SW 1271 (cell line): Measurements from ENCODE around the gene IL20RB.
"Not testable (repeated sequence)": the region's sequence is repeated elsewhere in the genome, so short reads cannot be mapped to it uniquely, and the experiment has no call there.

Experiments
- DNase-seq, 2 experiments: peaks; one replicate each; lab custom pipeline; 2025; lab: John Stamatoyannopoulos, UW

The IL20RB gene

GRCh38 chr3:136987398-136987980, 29.7 kb downstream of the IL20RB start:
- not testable (repeated sequence) for DNase-seq

- DNase-seq = no peak
Measured at GRCh38 chr3:136988651-136989050, 30.9 kb downstream of the IL20RB start.

- DNase-seq = no peak
Measured at GRCh38 chr3:136989781-136990524, 32.2 kb downstream of the IL20RB start.

- DNase-seq = no peak
Measured at GRCh38 chr3:136990826-136991225, 33.0 kb downstream of the IL20RB start.

- DNase-seq = no peak
Measured at GRCh38 chr3:136992115-136992514, 34.3 kb downstream of the IL20RB start.

GRCh38 chr3:136994772-136995516, 37.2 kb downstream of the IL20RB start:
- peak in 1 of 2 experiments; percentile 43 for DNase-seq

DNA sequence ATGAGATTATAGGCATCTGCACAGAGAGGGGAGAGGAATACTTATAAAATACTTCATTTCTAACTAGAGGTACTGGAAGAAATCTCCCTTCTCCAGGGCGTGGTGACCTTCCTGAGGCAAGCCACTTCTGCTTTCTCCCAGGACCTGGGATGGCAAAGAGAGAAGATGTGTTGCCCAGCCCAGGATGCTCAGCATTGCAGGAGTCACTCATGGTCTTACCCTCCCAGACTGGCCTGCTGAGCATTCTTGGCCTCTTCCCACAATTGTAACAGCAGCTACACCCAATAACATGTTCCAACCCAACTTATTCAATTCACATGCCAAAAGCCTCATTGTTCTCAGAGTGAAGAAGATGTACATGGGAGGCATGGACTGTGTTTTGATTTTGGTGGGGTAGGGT, 37.9 kb downstream of the IL20RB start:
- DNase-seq = no peak

DNA sequence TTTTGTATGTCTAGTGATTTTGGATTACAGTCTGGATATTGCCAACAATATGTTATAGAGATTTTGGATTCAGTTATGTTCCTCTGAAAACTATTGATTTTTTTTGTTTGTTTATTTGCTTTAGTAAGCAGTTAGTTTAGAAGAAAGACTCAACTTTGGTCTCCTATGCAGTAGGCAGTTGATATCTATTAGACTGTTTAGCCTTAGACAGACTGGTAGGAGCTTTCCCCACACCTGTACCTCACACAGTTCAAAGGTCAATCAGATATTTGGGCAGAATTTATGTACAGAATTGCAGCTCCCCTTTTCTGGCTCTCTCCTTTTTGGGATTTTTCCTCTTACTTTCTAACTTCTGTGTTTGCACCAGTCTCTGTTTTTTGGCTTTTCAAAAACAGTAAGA, 42.3 kb downstream of the IL20RB start:
- no peak for DNase-seq

DNA sequence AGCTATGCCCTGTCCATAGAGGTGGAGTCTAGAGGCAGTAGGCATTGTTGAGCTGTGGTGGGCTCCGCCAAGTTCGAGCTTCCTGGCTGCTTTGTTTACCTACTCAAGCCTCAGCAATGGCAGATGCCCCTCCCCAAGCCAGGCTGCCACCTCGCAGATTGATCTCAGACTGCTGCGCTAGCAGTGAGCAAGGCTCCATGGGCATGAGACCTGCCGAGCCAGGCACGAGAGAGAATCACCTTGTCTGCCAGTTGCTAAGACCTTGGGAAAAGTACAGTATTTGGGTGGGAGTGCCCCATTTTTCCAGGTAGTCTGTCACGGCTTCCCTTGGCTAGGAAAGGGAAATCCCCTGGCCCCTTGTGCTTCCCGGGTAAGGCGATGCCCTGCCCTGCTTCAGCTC, 49.6 kb downstream of the IL20RB start:
- not testable (repeated sequence) for DNase-seq

GRCh38 chr3:137008131-137008530, 50.3 kb downstream of the IL20RB start:
- no peak for DNase-seq

GRCh38 chr3:137008976-137009375, 51.2 kb downstream of the IL20RB start:
- no peak for DNase-seq

- no peak for DNase-seq
Measured at GRCh38 chr3:137010137-137010536, 52.4 kb downstream of the IL20RB start.

DNA sequence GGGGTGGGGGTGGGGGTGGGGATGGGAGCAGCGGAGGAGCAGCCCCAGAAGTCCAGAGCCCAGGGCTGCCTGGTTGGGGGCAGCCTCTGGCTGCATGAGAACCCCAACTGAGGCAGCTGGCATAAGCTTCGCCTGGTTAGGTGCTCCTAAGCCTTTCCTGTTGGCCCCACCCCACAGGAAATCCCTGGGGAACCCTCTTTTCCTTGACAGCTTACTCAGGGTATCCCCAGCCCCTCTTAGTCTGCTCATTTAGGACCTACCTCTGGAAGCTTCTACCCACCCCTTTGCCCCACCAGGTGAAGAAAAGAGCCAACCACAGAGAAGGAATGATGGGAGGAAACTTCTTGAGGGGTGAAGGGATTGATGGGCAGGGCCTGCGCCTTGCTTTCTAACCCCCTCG, 53.4 kb downstream of the IL20RB start:
- no peak for DNase-seq

GRCh38 chr3:137012097-137012501, 54.3 kb downstream of the IL20RB start:
- DNase-seq = no peak

DNA sequence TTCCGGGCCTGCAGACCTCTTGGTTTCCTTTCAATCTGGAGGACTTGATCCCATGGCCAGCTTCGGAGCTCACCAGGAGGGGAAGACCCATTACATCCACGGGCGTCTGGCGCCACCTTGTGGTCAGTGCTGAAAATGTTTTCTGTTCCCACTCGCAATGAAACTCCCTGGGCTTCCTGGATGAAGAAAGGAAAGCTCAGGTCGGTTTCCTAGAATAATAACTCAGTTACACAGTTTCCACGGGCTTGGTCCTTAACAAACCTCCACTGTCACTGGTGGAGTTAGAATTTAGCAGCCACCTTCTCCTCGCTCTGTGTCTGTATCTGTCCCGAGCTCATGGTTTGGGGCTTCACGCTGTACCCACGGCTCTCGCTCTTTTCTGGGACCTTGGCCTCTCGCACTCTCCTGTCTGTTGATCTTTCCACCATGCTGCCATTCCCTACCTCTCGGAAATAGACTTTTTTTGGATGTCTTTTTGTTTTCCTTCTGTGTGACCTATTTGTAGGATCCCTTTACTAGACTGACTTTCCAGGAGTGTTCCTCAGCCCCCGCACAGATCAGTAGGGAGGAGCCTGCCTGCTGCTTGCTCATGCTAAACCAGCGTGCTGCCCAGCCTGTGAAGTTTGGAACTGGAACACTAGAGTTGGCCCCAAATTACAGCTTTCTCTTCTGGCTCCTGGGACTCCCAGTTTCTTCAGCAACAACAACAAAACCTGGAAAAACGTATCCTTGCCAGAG, 56.3 kb downstream of the IL20RB start:
- peak; percentile 25 to 80 for DNase-seq

GRCh38 chr3:137017316-137017715, 59.5 kb downstream of the IL20RB start:
- DNase-seq = not testable (repeated sequence)

- no peak for DNase-seq
Measured at GRCh38 chr3:137020315-137020714, 62.5 kb downstream of the IL20RB start.

DNA sequence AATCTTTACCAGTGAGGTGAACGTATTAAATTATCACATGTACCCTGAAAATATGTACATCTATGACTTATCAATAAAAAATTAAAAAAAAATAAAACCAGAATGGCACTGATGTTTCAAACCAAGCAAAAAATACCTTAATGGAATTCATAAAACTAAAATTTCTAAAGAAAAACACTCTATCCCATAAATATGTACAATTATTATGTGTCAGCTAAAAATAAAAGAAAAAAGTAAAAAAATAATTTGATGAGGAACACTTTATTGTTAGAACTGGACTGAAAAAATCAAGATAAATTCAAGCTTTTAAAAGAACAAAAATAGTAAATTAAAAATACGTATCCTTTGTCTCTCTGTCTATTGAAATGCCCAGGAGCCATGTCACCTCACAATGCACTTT, 63.1 kb downstream of the IL20RB start:
- DNase-seq = no peak

- no peak for DNase-seq
Measured at GRCh38 chr3:137024348-137024747, 66.6 kb downstream of the IL20RB start.

DNA sequence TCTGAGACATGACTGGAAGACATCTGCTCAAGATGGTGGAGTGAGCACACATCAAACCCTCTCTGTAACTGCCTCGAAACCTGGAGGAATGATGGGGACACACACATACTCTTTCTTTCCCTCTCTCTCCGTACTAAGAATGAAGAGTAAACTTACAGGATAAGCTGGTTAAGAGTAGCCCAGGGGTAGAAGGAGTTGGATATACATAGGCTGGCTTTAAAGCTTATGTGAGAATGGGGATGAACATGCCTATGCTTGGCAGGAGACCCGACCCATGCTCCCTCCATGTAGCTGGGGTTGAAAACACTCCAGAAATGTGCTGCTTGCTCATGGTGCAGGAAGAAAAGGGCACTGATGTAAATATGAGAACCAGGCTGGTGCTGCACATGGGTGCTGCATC, 68.9 kb downstream of the IL20RB start:
- DNase-seq = no peak

DNA sequence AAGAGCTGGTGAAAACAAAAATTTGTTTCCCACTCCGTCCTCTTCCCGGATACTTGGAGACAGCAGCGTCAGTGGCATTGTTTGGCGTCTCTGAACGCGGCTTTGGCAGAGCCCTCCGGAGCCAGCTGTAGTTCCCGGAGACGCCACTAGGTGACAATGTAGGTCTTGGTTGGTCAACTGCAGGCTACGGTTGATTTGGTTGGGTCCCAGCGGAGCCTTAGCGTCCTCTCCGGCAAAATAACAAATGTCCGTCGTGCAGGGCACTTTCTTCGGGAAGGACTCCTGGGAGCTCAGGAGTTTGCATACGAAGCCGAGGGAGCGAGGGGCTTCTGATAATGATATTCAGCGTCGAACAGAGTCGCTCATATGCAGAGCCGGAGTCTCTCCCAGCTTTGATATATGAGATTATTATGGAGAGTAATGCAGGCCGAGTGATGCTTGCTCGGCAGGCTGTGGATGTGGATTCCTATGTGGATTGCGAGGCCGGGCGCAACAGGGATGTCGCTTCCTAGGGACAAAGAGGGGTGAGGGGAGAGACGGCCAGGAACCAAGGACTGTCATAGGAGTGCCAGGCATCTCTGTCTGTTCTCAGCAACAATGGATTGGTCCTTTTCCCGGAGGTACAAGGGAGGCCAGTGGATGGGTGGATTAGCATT, 74.8 kb downstream of the IL20RB start:
- peak in 1 of 2 experiments; percentile 26 for DNase-seq

- DNase-seq = peak in 1 of 2 experiments; percentile 15
Measured at GRCh38 chr3:137035631-137036030, 77.8 kb downstream of the IL20RB start.
